GM23338 (cell line): ENCODE measurements around the gene HLCS. TPM values are rescaled to one million over a fixed set of nuclear protein-coding genes. Genes with fewer than 3 reads are reported as not detected.

Source experiments
- ATAC-seq: fragments of 200-7000 bp; cut with Tn5 transposase; 3 replicates; pipeline ENCODE4 v1.9.1; 2020
- DNase-seq: peaks from one replicate; pipeline ENCODE4 v3.0.0-alpha.2; 2015; ENCODE audit warnings: low spot score
- H2AFZ ChIP-seq: fragments of 200-600 bp; sonication (generic); 2 replicates; pipeline ENCODE4 v1.8.0; 2016; ENCODE audit warnings: antibody characterized with exemption, mild to moderate bottlenecking, moderate library complexity
- H3F3A ChIP-seq: fragments of 200-600 bp; sonication (generic); replicated peaks from 2 replicates; pipeline ENCODE4 v1.8.0; 2017; ENCODE audit warnings: antibody characterized with exemption, mixed run types, low read depth
- H3K27ac ChIP-seq: fragments of 200-600 bp; sonication (generic); 2 replicates; pipeline ENCODE4 v1.6.1; 2016; ENCODE audit warnings: low read depth
- H3K27me3 ChIP-seq: fragments of 200-600 bp; sonication (generic); 2 replicates; pipeline ENCODE4 v1.8.0; 2016; ENCODE audit warnings: mild to moderate bottlenecking, mixed run types, moderate library complexity; ENCODE audit not compliant: insufficient read depth
- H3K36me3 ChIP-seq: fragments of 200-600 bp; sonication (generic); 2 replicates; pipeline ENCODE4 v1.8.0; 2016; ENCODE audit warnings: mild to moderate bottlenecking; ENCODE audit not compliant: insufficient read depth
- H3K4me1 ChIP-seq: fragments of 200-600 bp; sonication (generic); 2 replicates; pipeline ENCODE4 v1.8.0; 2016; ENCODE audit warnings: mild to moderate bottlenecking, moderate library complexity; ENCODE audit not compliant: insufficient read depth
- H3K4me2 ChIP-seq: fragments of 200-600 bp; sonication (generic); 2 replicates; pipeline ENCODE4 v1.7.1; 2017; ENCODE audit warnings: mixed run types
- H3K4me3 ChIP-seq: fragments of 200-600 bp; sonication (generic); 2 replicates; pipeline ENCODE4 v1.6.1; 2016; ENCODE audit warnings: mixed run types
- H3K79me2 ChIP-seq: fragments of 200-600 bp; sonication (generic); replicated peaks from 2 replicates; pipeline ENCODE4 v1.8.0; 2017; ENCODE audit warnings: mild to moderate bottlenecking; ENCODE audit not compliant: insufficient read depth
- H3K9me2 ChIP-seq: fragments of 200-600 bp; sonication (generic); 2 replicates; pipeline ENCODE4 v1.8.0; 2017; ENCODE audit not compliant: insufficient read depth
- H4K20me1 ChIP-seq: fragments of 200-600 bp; sonication (generic); replicated peaks from 2 replicates; pipeline ENCODE4 v1.8.0; 2017; ENCODE audit warnings: mild to moderate bottlenecking; ENCODE audit not compliant: insufficient read depth
- H3K27ac Mint-ChIP-seq: 2 replicates; pipeline ENCODE4 v1.8.0; 2020; ENCODE audit warnings: inconsistent platforms, mild to moderate bottlenecking, moderate library complexity, mixed read lengths
- H3K27me3 Mint-ChIP-seq: 3 replicates; pipeline ENCODE4 v1.8.0; 2022; ENCODE audit warnings: low read depth, mild to moderate bottlenecking, moderate library complexity, mixed read lengths, inconsistent platforms; ENCODE audit not compliant: insufficient read depth, poor library complexity
- H3K36me3 Mint-ChIP-seq: 3 replicates; pipeline ENCODE4 v1.8.0; 2021; ENCODE audit warnings: low read depth, mild to moderate bottlenecking, inconsistent platforms, moderate library complexity, mixed read lengths
- H3K4me1 Mint-ChIP-seq: 3 replicates; pipeline ENCODE4 v1.8.0; 2020; ENCODE audit warnings: mild to moderate bottlenecking, inconsistent platforms, mixed read lengths
- H3K4me3 Mint-ChIP-seq: 3 replicates; pipeline ENCODE4 v1.8.0; 2021; ENCODE audit warnings: moderate library complexity, mild to moderate bottlenecking, inconsistent platforms, mixed read lengths
- H3K9me3 Mint-ChIP-seq: 3 replicates; pipeline ENCODE4 v1.8.0; 2020; ENCODE audit warnings: moderate library complexity, mild to moderate bottlenecking, inconsistent platforms, mixed read lengths
- CREB1 ChIP-seq: fragments of 250-450 bp; sonication (Bioruptor Pico); IDR thresholded peaks from 2 replicates; pipeline ENCODE4 v1.5.0; 2020; ENCODE audit warnings: low read depth, mild to moderate bottlenecking, moderate library complexity
- CTCF ChIP-seq, 2 experiments: fragments of 200-600 bp in 1 of 2; sonication (generic) in 1 of 2; conservative IDR thresholded peaks; 2 replicates each; pipeline versions ENCODE4 v1.5.1 to v1.6.1; 2016 to 2017; ENCODE audit warnings: antibody characterized with exemption in 2 of 2, low read depth in 2 of 2, mild to moderate bottlenecking in 2 of 2, moderate library complexity in 1 of 2
- EZH2 ChIP-seq: fragments of 200-600 bp; sonication (generic); IDR thresholded peaks from one replicate; pipeline ENCODE4 v1.8.0; 2017; ENCODE audit warnings: antibody characterized with exemption, mild to moderate bottlenecking, low read depth; ENCODE audit not compliant: unreplicated experiment
- EZH2phosphoT487 ChIP-seq: fragments of 200-600 bp; sonication (generic); IDR thresholded peaks from one replicate; pipeline ENCODE4 v1.8.1; 2018; ENCODE audit warnings: antibody characterized with exemption; ENCODE audit not compliant: unreplicated experiment
- JUNB ChIP-seq: IDR thresholded peaks from one replicate; pipeline ENCODE4 v1.6.1; 2016; ENCODE audit warnings: antibody characterized with exemption; ENCODE audit not compliant: unreplicated experiment
- NANOG ChIP-seq: IDR thresholded peaks from 2 replicates; pipeline ENCODE4 v1.6.1; 2016; ENCODE audit warnings: antibody characterized with exemption, borderline replicate concordance
- POLR2AphosphoS5 ChIP-seq: IDR thresholded peaks from 2 replicates; pipeline ENCODE4 v1.6.1; 2016; ENCODE audit warnings: antibody characterized with exemption, low read depth
- STAT1 ChIP-seq: IDR thresholded peaks from one replicate; pipeline ENCODE4 v1.6.1; 2016; ENCODE audit warnings: antibody characterized with exemption; ENCODE audit not compliant: unreplicated experiment
- ZNF114 ChIP-seq: fragments of 250-450 bp; sonication (Bioruptor Pico); IDR thresholded peaks from 2 replicates; pipeline ENCODE4 v1.5.0; 2020; ENCODE audit warnings: mild to moderate bottlenecking, moderate library complexity
- ZNF331 ChIP-seq: fragments of 250-450 bp; sonication (Bioruptor Pico); IDR thresholded peaks from 2 replicates; pipeline ENCODE4 v1.5.0; 2020; ENCODE audit warnings: low read depth, mild to moderate bottlenecking, moderate library complexity
- polyA plus RNA-seq: library from polyadenylated mRNA; unstranded; fragments of >200 nt; fragmentation: Nextera tagmentation; extraction: Ambion mirVana; gene quantifications from 2 replicates; pipeline ENCODE4 v1.2.1, GENCODE V29; 2016
- total RNA-seq: library from RNA; depleted of rRNA; stranded (reverse); fragments of >200 nt; shearing (Covaris generic); gene quantifications from 2 replicates; pipeline ENCODE4 v1.2.3, GENCODE V29; 2014
- TF ChIP-seq, protein P1 (sequence below): IDR thresholded peaks from one replicate; pipeline ENCODE4 v1.6.1; 2018; ENCODE audit warnings: antibody characterized with exemption; ENCODE audit not compliant: unreplicated experiment
- TF ChIP-seq, protein P2 (sequence below): IDR thresholded peaks from 2 replicates; pipeline ENCODE4 v1.6.1; 2016; ENCODE audit warnings: antibody characterized with exemption
- TF ChIP-seq, protein P3 (sequence below): fragments of 250-450 bp; sonication (Bioruptor Pico); IDR thresholded peaks from 2 replicates; pipeline ENCODE4 v1.5.0; 2020; ENCODE audit warnings: mild to moderate bottlenecking, moderate library complexity

Gene HLCS
- total and polyA plus RNA-seq, 2 experiments from 2014 or later: 6.1 to 14.7 TPM

GRCh38 chr21:36791180-36791579, 175.3 kb downstream of the HLCS start:
- Histone ChIP-seq H2AFZ (no peak overlapping the region), H3K27ac (no peak overlapping the region), H3F3A (no peaks in the 10 kb centered on the region), H3K4me3 (no peak overlapping the region), H3K27me3 (no peaks in the 10 kb centered on the region), H3K4me1 (peaks cover 5% of the 10 kb centered on the region; the same call in 1 of the 2 replicates), H3K9me2 (no peaks in the 10 kb centered on the region), H3K4me2 (no peak overlapping the region), H4K20me1 (no peaks in the 10 kb centered on the region), H3K36me3 (no peaks in the 10 kb centered on the region), H3K79me2 (no peaks in the 10 kb centered on the region)
- no peak overlapping the region for H3K4me3 Mint-ChIP-seq
- no peak overlapping the region for H3K27ac Mint-ChIP-seq
- peaks cover 11% of the 10 kb centered on the region for H3K4me1 Mint-ChIP-seq
- no peak for TF ChIP-seq CREB1 (CRISPR knock-in tag)
- TF ChIP-seq EZH2: no peak
- TF ChIP-seq JUNB: no peak
- no peak for TF ChIP-seq EZH2phosphoT487
- TF ChIP-seq NANOG: no peak
- no peak for TF ChIP-seq STAT1
- no peak for TF ChIP-seq ZNF331 (CRISPR knock-in tag)
- TF ChIP-seq POLR2AphosphoS5: no peak
- TF ChIP-seq ZNF114 (CRISPR knock-in tag): no peak
- no peak for TF ChIP-seq CTCF (conservative IDR thresholded peaks at IDR 0.05; ENCODE audit: low read depth in 2 of 2)
- TF ChIP-seq, protein P1, sequence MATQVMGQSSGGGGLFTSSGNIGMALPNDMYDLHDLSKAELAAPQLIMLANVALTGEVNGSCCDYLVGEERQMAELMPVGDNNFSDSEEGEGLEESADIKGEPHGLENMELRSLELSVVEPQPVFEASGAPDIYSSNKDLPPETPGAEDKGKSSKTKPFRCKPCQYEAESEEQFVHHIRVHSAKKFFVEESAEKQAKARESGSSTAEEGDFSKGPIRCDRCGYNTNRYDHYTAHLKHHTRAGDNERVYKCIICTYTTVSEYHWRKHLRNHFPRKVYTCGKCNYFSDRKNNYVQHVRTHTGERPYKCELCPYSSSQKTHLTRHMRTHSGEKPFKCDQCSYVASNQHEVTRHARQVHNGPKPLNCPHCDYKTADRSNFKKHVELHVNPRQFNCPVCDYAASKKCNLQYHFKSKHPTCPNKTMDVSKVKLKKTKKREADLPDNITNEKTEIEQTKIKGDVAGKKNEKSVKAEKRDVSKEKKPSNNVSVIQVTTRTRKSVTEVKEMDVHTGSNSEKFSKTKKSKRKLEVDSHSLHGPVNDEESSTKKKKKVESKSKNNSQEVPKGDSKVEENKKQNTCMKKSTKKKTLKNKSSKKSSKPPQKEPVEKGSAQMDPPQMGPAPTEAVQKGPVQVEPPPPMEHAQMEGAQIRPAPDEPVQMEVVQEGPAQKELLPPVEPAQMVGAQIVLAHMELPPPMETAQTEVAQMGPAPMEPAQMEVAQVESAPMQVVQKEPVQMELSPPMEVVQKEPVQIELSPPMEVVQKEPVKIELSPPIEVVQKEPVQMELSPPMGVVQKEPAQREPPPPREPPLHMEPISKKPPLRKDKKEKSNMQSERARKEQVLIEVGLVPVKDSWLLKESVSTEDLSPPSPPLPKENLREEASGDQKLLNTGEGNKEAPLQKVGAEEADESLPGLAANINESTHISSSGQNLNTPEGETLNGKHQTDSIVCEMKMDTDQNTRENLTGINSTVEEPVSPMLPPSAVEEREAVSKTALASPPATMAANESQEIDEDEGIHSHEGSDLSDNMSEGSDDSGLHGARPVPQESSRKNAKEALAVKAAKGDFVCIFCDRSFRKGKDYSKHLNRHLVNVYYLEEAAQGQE: no peak
- TF ChIP-seq, protein P2, sequence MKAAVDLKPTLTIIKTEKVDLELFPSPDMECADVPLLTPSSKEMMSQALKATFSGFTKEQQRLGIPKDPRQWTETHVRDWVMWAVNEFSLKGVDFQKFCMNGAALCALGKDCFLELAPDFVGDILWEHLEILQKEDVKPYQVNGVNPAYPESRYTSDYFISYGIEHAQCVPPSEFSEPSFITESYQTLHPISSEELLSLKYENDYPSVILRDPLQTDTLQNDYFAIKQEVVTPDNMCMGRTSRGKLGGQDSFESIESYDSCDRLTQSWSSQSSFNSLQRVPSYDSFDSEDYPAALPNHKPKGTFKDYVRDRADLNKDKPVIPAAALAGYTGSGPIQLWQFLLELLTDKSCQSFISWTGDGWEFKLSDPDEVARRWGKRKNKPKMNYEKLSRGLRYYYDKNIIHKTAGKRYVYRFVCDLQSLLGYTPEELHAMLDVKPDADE: no peak
- TF ChIP-seq, protein P3, sequence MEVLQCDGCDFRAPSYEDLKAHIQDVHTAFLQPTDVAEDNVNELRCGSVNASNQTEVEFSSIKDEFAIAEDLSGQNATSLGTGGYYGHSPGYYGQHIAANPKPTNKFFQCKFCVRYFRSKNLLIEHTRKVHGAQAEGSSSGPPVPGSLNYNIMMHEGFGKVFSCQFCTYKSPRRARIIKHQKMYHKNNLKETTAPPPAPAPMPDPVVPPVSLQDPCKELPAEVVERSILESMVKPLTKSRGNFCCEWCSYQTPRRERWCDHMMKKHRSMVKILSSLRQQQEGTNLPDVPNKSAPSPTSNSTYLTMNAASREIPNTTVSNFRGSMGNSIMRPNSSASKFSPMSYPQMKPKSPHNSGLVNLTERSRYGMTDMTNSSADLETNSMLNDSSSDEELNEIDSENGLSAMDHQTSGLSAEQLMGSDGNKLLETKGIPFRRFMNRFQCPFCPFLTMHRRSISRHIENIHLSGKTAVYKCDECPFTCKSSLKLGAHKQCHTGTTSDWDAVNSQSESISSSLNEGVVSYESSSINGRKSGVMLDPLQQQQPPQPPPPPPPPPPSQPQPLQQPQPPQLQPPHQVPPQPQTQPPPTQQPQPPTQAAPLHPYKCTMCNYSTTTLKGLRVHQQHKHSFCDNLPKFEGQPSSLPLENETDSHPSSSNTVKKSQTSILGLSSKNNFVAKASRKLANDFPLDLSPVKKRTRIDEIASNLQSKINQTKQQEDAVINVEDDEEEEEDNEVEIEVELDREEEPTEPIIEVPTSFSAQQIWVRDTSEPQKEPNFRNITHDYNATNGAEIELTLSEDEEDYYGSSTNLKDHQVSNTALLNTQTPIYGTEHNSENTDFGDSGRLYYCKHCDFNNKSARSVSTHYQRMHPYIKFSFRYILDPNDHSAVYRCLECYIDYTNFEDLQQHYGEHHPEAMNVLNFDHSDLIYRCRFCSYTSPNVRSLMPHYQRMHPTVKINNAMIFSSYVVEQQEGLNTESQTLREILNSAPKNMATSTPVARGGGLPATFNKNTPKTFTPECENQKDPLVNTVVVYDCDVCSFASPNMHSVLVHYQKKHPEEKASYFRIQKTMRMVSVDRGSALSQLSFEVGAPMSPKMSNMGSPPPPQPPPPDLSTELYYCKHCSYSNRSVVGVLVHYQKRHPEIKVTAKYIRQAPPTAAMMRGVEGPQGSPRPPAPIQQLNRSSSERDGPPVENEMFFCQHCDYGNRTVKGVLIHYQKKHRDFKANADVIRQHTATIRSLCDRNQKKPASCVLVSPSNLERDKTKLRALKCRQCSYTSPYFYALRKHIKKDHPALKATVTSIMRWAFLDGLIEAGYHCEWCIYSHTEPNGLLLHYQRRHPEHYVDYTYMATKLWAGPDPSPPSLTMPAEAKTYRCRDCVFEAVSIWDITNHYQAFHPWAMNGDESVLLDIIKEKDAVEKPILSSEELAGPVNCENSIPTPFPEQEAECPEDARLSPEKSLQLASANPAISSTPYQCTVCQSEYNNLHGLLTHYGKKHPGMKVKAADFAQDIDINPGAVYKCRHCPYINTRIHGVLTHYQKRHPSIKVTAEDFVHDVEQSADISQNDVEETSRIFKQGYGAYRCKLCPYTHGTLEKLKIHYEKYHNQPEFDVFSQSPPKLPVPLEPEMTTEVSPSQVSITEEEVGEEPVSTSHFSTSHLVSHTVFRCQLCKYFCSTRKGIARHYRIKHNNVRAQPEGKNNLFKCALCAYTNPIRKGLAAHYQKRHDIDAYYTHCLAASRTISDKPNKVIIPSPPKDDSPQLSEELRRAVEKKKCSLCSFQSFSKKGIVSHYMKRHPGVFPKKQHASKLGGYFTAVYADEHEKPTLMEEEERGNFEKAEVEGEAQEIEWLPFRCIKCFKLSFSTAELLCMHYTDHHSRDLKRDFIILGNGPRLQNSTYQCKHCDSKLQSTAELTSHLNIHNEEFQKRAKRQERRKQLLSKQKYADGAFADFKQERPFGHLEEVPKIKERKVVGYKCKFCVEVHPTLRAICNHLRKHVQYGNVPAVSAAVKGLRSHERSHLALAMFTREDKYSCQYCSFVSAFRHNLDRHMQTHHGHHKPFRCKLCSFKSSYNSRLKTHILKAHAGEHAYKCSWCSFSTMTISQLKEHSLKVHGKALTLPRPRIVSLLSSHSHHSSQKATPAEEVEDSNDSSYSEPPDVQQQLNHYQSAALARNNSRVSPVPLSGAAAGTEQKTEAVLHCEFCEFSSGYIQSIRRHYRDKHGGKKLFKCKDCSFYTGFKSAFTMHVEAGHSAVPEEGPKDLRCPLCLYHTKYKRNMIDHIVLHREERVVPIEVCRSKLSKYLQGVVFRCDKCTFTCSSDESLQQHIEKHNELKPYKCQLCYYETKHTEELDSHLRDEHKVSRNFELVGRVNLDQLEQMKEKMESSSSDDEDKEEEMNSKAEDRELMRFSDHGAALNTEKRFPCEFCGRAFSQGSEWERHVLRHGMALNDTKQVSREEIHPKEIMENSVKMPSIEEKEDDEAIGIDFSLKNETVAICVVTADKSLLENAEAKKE (CRISPR knock-in tag): no peak
- DNase-seq (no peak), ATAC-seq (no peak)
- H3K36me3 Mint-ChIP-seq: no peaks in the 10 kb centered on the region
- H3K9me3 Mint-ChIP-seq: no peaks in the 10 kb centered on the region; the same call in 2 of the 3 replicates
- H3K27me3 Mint-ChIP-seq: peaks cover 2% of the 10 kb centered on the region
